Heart left ventricle (tissue), 13 donors: ENCODE results near the gene IKZF3.

ENCODE experiments used
- POLR2A ChIP-seq, 2 donors: fragments of 450-650 bp; IDR thresholded peaks; one replicate each; pipeline ENCODE4 v1.6.1; 2017; ENCODE audit warnings: antibody characterized with exemption in 2 of 2, mild to moderate bottlenecking in 2 of 2, moderate library complexity in 2 of 2
- TF ChIP-seq, protein P1 (sequence below), 12 donors: fragments of 200-600 bp; sonication (generic) in 4 of 12; IDR thresholded peaks; one replicate each; pipeline versions ENCODE4 v1.5.0 to v1.8.0; 2018 to 2022; ENCODE audit warnings: antibody characterized with exemption in 12 of 12, mild to moderate bottlenecking in 5 of 12
- donor health status: ischemic (EF 13 %, LVEDD 7.1; RV severe dilation, severe dysfunction).
- donor health status: DM: no; HTN: yes; CAD: no.
- donor health status: DM: no; HTN: no; CAD: no.
- donor health status: ischemic (EF 25% LVEDD 6.9; RV normal size, moderate dysfunction).
- donor health status: ischemic (EF 25% LVEDD 5.7; RV mildly dilated, moderate dysfunction).
- donor health status: ischemic (EF 35%, LVEDD 5.7; RV mildly dilated, moderate dysfunction).
- donor health status: nonischemic (EF 11% LVEDD 7.7; RV severe dilation, severe dysfunction).
- donor health status: DM: yes; HTN: yes; CAD: no.
- donor health status: PGD.
- donor health status: ischemic (EF 29% LVEDD 5.4; RV normal size, mild dysfunction).
- donor health status: nonischemic (EF 23%, LVEDD 6.1; RV moderate dilation, normal function).

GRCh38 chr17:39744836-39745215 is 119.3 kb downstream of the IKZF3 start:
- TF ChIP-seq, protein P1, sequence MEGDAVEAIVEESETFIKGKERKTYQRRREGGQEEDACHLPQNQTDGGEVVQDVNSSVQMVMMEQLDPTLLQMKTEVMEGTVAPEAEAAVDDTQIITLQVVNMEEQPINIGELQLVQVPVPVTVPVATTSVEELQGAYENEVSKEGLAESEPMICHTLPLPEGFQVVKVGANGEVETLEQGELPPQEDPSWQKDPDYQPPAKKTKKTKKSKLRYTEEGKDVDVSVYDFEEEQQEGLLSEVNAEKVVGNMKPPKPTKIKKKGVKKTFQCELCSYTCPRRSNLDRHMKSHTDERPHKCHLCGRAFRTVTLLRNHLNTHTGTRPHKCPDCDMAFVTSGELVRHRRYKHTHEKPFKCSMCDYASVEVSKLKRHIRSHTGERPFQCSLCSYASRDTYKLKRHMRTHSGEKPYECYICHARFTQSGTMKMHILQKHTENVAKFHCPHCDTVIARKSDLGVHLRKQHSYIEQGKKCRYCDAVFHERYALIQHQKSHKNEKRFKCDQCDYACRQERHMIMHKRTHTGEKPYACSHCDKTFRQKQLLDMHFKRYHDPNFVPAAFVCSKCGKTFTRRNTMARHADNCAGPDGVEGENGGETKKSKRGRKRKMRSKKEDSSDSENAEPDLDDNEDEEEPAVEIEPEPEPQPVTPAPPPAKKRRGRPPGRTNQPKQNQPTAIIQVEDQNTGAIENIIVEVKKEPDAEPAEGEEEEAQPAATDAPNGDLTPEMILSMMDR (IDR thresholded peaks at IDR 0.05): no peak
- no peak for TF ChIP-seq POLR2A (IDR thresholded peaks at IDR 0.05)
